ENCODE results near the gene RAB11FIP4. TPM values are rescaled to one million over a fixed set of nuclear protein-coding genes. Genes with fewer than 3 reads are reported as not detected.

RAB11FIP4 gene
- total and polyA plus RNA-seq, 2 of the 8 experiments (the other 6 are each of a cell fraction or from before 2014, with no cell fraction given) = 21.7 to 53.2 TPM

DNA sequence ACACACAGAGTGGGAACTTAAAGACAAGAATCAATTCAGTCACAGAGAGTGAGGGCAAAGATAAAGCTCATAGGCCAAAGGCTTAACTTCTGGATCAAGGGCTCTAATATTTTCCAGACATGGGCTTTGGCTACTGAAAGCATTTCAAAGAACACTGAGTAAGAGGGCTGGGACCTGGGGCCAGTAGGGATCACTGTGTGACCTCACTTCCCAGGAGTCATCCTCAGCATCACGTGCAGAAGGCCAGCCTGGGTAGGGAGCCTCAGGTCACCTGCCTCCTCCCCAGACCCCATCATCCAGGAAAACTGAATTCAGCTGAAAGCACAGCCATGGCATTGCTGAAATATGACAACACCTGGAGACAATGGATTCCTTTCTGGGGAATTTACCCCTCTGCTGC lies 163.5 kb downstream of the RAB11FIP4 start:
- no peaks in the 10 kb centered on the region; a peak in 2 of 8 replicates for H3K36me3 ChIP-seq (ENCODE audit: control insufficient read depth in 2 of 4, insufficient read depth in 4 of 4, low read length in 3 of 4)
- no peak overlapping the region for H4K5ac ChIP-seq (ENCODE audit: insufficient read length, low read depth, low read length)
- H3K18ac ChIP-seq (ENCODE audit: extremely low read depth, low read length) = no peak overlapping the region
- no peak overlapping the region for H2AK5ac ChIP-seq (ENCODE audit: low read depth, low read length)
- no peak overlapping the region for H3K4ac ChIP-seq (replicated peaks; ENCODE audit: insufficient read length, low read depth, low read length)
- no peaks in the 10 kb centered on the region for H3K9me3 ChIP-seq (ENCODE audit: insufficient read depth in 2 of 2, low read depth in 1 of 2, low read length in 1 of 2)
- ChIA-PET POLR2A (ENCODE audit: partially characterized antibody) (no interaction called here), CTCF (ENCODE audit: partially characterized antibody) (interaction anchor here (0.9 to 2.7 kb wide), 5 partner anchors 12 to 289 kb away, joined by 3 to 8 read pairs (median 3); no protein-coding TSS in a partner anchor)
- no peaks in the 10 kb centered on the region for H4K20me1 ChIP-seq (replicated peaks in 1 of 2; ENCODE audit: control insufficient read depth in 1 of 2, insufficient read depth in 2 of 2, low read length in 2 of 2)
- no peak overlapping the region for H3K56ac ChIP-seq (replicated peaks; ENCODE audit: insufficient read length, low read depth, low read length)
- no peak overlapping the region for H2BK120ac ChIP-seq (replicated peaks; ENCODE audit: low read depth, low read length)
- H3K14ac ChIP-seq (ENCODE audit: insufficient read length) = no peak overlapping the region
- no peak overlapping the region for H2BK12ac ChIP-seq (ENCODE audit: low read depth, low read length)
- H4K8ac ChIP-seq (ENCODE audit: extremely low read depth, insufficient read depth, low read length) = no peak overlapping the region
- no peak overlapping the region for H3K9ac ChIP-seq (replicated peaks in 1 of 4; ENCODE audit: extremely low read depth in 1 of 4, low read depth in 3 of 4, low read length in 3 of 4)
- H3K4me1 ChIP-seq (replicated peaks in 1 of 4; ENCODE audit: control insufficient read depth in 3 of 4, insufficient read depth in 4 of 4, low read length in 3 of 4) = peaks cover 0 to 6% (median 3%) of the 10 kb centered on the region in 4 experiments; a peak in 4 of 7 replicates
- peaks cover 3 to 52% (median 26%) of the 10 kb centered on the region in 4 experiments for H3K27me3 ChIP-seq (replicated peaks in 1 of 4; ENCODE audit: control insufficient read depth in 3 of 4, extremely low read depth in 1 of 4, insufficient read depth in 3 of 4, low read length in 3 of 4)
- H3K23me2 ChIP-seq (ENCODE audit: low read depth, low read length) = peaks cover 10% of the 10 kb centered on the region; the same call in 1 of the 2 replicates
- H3K23ac ChIP-seq (ENCODE audit: insufficient read length) = no peak overlapping the region
- H3K79me2 ChIP-seq (ENCODE audit: control insufficient read depth in 1 of 2, insufficient read depth in 2 of 2, low read length in 2 of 2) = no peaks in the 10 kb centered on the region
- H4K91ac ChIP-seq (replicated peaks; ENCODE audit: insufficient read length, low read length) = no peak overlapping the region
- H2BK20ac ChIP-seq (ENCODE audit: low read length) = no peak overlapping the region
- no peak overlapping the region for H3K4me2 ChIP-seq (ENCODE audit: insufficient read depth in 1 of 2, low read depth in 2 of 2, low read length in 2 of 2)
- 75% methylated on average over 1 of the region's 1 CpG; no CpG with 5 or more reads in 1 of the 2 experiments for WGBS, 2 experiments (ENCODE audit: extremely low coverage in 1 of 2, insufficient coverage in 1 of 2, insufficient read length in 1 of 2, insufficient replicate concordance in 2 of 2, low coverage in 1 of 2, low lambda C conversion rate in 2 of 2, missing lambda C conversion rate in 1 of 2)
- H3K4me3 ChIP-seq (ENCODE audit: extremely low read depth in 1 of 4, insufficient read depth in 2 of 4, low read depth in 3 of 4, low read length in 4 of 4) = no peak overlapping the region
- no peak overlapping the region for H3K27ac ChIP-seq (ENCODE audit: low read depth, low read length)
- no peak for DNase-seq (ENCODE audit: low read depth in 1 of 2, low spot score in 2 of 2)
- H2BK15ac ChIP-seq (ENCODE audit: low read length) = no peak overlapping the region
- no peak for FAIRE-seq
- H3K79me1 ChIP-seq (ENCODE audit: low read depth, low read length) = no peaks in the 10 kb centered on the region
- H2AFZ ChIP-seq (ENCODE audit: low read length) = no peak overlapping the region
- no peak overlapping the region for H2BK5ac ChIP-seq (ENCODE audit: low read depth, low read length)
- TF ChIP-seq TAF7 (optimal IDR thresholded peaks at IDR 0.05; ENCODE audit: borderline replicate concordance, low read depth, low read length) = no peak
- TF ChIP-seq SP4 (IDR thresholded peaks at IDR 0.05; ENCODE audit: low read length) = no peak
